HG02642 (cell line): ENCODE measurements around the gene NHSL2.

Experiments
- ATAC-seq: cut with Tn5 transposase; IDR thresholded peaks from one replicate; pipeline ENCODE4 v1.9.1; 2021; ENCODE audit warnings: mild to moderate bottlenecking; ENCODE audit not compliant: unreplicated experiment, poor library complexity

The NHSL2 gene

DNA sequence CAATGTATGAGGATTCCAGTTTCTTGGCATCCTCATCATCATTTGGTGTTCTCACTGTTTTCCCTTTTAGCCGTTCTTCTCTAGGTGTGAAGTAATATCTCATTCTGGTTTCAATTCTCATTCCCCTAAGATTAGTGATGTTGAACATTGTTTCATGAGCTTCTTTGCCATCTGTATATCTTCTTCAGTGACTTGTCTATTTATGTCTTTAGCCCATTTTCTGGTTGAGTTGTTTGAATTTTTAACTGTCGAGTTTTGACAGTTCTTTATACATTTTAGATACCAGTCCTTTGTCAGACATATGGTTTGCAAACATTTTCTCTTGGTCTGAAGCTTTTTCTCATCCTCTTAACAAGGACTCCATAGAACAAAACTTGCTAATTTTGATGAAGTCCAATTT is 101.1 kb downstream of the NHSL2 start:
- no peak for ATAC-seq

DNA sequence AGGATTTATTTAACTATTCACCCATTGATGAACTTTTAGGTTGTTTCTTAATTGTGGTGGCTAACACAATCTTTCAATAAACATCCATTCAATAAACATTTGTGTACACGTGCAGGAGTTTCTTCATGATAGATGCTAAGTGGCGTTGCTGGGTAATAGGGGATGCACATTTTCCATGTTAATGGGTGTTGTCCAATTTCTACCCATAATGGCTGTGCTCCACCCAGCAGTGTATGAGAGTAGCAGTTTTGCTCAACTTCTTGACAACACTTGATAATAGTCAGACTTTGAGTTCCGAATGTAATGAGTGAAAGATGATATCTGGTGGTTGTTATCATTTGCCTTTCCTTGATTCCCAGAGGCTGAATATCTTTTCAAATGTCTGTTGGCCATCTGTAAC is 104.7 kb downstream of the NHSL2 start:
- no peak for ATAC-seq

DNA sequence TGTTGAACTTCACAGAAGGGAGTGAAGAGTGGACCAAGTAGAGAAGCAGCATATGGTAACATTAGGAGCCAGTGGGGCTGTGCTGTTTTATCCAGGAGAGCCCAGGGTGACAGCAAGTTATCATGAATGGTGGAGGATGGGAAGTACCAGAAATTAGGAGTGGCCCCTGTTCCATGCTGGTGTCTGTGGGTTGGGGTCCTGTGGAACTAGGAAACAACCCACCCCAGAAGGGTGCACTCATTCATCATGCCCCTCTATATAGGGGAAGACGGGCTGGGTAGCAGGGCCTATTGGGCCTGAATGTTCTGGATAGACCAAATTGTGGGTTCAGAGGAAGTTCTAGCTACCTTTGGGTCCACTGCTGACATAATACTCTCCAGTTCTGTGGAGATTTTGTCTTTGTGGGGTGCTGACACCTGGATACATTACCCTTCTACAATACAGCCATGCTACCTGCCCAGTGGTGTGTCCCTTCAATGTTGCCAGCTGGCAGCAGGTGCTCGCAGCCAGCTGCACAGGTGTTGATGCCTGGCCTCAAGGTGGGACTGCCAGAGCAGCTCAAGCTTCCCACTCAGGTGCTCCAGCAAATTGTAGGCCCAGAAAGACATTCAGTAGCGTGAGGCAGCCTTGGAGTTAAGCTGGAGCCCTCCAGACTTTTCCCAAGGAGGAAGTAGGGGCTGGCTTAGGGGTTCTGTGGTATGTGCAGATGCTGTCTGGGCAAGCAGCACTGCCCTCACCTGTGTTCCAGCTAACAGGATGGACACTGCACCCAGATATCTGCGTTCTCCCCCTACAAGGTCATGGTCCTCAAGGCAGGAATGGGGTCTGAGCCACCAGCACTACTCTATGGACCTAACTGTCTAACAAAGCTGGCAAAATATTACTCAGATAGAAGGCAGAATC is 106.5 kb downstream of the NHSL2 start:
- ATAC-seq = no peak

DNA sequence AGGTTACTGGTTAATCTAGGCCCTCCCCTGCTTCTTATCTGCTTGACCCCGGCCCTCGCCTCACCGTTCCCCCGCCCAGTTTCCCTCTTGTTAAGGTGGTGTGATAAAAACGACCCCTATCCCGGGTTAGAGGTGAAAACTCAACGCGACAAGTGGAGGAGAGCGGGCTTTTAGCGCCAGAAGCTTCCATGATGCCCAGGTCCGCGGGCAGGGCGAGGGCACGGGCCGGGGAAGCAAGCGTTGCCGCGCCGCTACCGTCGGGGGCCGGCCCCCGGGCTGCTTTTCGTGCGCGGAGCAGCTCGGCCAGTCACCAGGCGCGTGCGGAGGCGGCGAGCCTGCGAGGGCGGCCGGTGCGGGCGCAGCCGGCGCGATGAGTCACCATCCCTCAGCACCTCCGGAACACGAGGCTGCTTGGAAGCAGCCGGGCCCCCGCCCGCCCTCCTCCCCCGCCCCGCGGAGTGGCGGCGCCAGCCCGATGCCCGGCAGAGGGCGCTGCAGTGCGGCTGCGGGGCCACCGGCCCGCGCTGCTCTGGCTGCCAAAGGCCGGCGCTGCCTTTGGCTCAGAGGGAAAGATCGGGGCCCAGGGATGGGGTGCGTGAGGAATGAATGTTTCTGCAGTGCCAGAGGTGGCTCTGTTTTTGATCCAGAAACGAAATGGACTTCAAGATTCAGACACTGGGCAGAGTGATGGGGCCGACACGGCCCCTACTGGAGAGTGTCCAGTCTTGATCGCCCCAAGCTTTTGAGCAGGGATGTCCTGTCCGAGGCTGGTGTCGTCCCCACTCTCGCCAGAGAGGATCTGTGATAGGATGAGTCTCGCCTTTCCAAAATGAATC is 107.8 kb downstream of the NHSL2 start:
- ATAC-seq = peak; percentile 78

DNA sequence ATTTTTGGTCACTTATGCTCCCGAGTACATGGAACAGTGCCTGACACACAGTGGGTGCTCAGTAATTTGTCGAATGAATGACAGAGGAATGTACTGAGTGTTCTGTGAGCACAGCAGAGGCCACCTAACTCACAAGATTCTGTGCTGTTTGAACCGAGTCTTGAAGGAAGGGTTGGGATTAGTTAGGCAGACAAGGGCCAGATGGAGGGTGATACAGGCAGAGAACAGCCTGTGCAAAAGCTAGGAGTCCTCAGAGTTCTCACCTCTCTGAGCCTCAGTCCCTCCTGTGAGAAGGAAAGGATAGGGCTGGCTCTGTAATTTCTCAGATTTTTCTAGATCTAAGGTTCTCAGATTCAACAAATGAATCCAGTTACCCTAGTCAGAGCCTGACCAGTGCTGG is 108.8 kb downstream of the NHSL2 start:
- ATAC-seq = no peak

DNA sequence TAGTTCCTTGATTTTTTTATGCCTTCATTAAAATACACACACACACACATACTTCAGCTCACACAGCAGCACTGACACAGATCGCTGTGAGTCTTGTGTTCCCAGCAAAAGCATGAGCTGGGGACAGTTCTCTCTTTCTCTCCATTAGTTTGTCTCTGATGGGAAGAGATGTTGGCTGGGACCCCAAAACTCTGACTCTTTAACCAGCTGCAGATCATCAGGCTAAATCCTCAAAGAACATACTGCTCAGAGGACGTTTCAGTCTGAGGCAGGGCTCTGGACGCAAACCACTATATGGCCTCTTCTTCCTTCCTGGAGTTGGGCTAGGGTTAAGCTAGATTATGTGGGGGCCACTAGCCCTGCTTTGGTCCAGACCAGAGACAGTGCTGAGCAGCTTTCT is 109.6 kb downstream of the NHSL2 start:
- no peak for ATAC-seq

DNA sequence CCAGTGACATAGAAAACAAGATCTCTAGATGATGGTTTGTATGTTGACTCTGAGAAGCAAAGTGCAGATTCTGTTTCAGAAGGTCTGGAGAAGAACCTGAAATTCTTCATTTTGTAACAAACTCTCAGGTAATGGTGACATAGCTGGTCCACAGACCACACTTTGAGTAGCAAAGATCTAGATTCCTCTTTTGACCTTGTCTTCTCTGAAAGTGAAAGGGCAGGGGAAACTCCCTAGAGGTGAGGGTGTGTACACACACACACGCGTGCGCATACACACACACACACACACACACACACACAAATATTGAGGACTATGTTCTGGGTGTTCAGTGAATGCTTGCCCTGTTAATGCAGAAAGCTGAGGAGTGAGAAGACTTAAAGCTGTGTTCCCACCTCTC is 110.1 kb downstream of the NHSL2 start:
- ATAC-seq = peak; percentile 41

DNA sequence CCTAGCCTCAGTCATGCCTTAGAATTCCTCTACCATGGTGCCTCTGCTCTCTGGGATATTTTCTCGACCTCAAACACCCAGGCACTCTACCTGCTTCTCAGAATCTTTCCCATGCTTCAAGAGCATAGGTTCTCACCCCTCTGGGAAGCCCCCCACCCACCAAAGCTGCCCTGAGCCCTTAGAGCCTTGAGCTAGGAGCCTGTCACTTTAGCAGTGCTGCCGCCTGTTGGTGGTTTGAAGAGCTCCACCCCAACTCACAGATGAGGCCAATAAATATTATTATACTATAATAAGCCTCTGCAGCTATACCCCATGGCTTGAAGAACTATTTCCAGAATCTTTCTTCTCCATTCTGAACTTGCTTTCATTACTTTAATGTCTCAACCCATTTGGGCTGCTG is 111.3 kb downstream of the NHSL2 start:
- ATAC-seq = no peak

DNA sequence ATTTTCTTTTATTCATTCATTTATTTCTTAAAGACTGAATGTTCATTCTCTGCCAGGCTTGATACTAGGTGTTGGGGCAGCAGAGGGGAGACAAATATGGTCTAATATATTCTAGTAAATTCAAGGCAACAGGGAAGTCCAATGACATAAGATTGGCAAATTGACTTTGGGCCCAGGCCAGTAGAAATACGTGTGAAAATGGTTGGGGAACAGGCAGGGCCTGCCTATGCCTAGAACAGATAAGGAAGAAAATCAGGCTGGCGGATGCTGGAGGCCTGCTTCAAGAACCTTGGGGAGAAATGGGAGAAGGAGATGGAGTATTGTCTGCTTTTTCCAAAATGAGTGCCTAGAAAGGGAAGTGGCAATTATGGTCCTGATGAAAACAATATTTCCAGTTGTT is 112.4 kb downstream of the NHSL2 start:
- ATAC-seq = no peak

DNA sequence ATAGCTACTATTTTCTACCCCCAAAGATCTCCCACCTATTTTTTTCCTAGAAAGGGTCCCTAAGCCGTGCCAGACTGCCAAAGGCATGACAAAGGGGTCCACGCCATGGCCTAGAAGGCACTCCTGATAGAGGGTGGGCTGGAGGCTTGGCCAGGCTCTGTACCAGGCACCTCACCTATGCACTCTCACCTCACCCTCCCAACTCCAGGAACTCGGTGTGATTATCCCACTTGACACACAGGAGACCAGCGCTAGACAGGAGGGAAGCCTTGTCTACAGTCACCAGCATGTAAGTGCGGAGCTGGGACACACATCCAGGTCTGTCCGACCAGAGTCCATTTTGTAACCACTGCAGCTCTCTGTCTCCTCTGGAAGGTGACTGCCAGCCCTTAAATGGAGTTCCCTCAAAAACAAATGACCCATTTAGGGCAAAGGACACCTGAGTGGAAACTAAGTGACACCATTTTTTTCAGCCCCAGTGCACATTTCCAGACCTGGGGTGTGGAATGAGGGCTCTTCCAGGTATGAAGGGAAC is 114.7 kb downstream of the NHSL2 start:
- ATAC-seq = no peak

DNA sequence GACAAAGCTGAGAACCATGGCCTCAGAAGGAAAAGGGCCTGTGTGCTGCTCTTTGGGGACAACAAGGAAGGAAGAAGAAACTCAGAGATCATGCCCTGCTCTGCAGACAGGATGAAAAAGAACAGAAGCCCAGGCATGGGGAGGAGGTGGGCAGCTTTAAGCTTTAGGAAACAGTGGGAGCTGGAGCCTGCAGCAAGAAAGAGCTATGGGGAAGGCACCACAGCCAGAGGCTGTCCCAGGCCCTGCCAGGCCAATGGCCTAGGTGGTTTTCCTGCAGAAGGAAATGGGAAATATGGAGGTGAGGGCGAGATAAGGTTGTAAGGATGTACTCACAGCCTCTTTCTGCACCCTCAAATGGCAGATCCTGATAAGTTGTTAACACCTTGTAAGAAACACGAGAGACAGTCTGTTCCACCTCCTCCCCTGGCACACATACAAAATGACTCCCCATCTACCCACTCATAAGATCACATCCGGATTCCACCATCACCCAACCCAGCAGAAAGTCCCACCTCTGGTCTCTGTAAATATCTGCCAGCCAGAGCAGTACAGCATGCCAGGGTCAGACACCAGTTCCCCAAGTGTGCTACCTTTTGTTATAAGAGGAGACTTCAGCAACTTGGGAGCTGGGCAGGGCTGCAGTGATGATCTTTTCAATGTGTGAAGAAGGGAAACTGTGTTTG is 115.8 kb downstream of the NHSL2 start:
- ATAC-seq = no peak

DNA sequence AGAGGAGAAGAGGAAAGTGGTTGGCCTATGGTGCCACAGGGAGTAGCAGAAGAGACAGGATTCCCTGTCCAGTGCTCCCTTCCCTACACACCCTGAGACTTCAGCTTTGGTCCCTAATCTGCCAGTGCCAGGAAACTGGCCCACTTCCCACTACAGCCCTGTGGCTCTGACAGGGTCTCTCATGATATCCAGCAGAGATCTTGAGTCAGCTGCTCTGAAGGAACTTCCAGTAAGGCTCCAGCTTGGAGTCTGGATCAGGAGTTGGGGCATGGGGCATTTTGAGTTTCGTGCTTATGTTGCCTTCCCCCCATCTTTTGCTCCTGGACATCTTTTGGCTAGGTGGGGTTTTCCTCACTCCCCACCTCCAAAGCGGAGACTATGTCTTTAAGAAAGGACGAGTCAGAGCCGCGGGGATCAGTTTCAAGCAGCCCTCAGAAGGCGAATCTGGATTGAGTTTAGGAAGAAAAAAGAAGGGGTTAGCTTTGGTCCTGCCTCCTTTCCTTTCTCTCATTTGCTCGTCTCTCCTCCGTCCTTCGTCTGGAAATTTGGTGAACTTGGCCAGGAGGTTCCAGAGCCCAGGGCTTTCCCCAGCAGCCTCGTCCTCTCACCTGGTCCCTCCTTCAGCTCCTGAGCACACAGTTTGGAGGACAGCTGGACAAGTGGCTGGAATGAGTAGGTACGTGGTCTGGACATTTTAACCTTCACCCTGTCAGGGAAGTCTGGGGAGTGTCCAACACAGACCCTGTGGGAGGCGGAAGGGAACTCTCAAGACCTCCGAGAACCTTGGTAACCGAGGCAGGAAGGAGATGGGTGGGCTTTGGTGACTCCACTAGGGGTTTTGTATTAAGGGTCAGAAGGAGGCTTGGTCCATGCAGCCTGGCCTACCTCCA is 116.6 kb downstream of the NHSL2 start:
- ATAC-seq = no peak

DNA sequence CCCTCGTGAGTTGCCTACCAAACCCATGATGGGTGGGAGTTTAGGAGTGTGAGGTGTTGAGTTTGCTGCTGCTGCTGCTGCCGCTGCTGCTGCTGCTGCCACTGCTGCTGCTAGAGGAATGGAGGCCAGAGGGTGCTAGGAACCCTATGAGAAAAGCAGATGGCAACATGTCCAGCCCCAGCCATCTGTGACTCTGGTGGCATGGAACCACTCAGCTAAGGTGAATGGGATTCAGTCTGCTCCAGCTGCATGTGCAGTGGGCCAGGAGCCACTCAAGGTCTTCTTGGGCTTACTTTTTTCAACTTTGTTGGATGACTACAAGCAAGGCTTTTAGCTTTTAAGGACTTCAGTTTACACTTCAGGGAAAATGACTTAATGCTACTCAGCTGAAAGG is 117.3 kb downstream of the NHSL2 start:
- ATAC-seq = no peak

DNA sequence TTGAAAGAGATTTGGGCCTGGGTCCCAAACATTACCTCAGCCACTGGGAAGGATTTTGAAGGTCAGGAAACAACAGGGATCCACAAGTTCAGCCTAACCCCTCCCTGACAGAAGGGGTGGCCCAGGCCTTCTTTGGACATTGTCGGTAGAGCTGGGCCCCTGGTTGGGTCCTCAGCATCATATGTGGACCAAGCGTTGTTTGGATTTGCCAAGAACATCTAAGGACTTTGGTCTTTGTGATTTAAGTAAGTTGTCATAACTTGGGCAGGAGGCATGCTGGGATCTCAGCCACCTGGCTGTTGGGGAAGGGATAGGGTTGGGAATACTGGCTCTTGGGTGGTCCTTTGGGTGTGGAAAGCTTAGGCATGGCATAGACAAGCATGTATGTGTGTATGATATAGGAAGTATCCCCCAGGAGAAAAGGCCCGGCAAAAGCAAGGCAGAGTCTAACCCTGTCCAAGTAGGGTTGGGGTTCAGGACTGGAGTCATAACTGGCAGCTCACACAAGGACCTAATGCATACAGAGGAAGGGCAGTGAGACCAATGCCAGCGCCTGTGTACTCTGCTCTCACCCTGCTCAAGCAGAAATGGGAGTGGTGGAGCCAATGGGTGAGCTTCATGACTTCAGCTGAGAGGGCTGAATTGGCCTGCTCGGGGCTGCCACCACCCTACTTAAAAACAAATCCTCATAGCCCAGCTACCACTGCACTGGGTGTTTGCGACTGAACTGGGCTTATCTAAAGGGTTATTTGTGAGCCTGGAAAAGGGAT is 118.2 kb downstream of the NHSL2 start:
- no peak for ATAC-seq

DNA sequence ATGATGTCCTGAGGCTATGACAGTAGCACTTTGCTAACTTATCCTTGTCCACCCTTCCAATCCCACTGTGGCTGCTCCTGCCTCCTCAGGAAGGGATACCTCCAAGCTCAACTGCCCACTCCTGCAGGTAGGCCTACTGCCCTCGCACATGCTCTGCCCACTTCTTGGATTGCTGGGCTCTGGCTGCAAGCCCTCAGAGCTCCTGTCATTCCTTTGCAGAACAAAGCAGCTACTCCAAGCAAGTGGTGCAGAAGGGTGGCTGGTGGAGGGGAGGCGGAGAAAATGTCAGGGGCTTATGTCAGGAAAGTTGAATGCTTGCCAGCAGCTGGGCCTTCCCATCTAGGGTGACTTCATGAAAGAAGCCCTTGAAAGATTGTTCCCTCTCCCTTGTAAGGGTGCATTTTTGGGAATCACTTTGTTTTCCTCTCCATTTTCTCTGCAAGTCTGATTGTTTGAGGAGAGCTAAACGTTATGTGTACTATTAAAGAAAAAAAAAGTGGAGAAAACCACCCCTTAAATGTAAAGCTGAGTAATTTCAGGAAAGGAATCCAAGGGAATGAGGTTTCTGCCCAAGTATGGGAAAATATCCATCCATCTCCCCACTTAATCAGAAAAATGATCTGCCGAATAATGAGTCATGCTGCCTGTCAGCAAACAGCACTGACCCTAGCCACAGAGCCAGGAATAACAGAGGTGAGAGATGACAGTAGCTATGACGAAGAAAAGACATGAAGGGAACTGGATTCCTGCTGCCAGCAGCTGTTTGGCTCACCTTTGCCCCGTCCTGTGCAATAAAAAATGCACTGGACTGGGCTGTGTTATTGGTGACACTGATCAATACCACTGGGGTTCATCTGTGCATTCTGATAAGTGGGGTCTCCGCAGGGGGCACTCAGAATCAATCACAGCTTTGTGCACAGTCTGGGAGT is 119.1 kb downstream of the NHSL2 start:
- no peak for ATAC-seq

DNA sequence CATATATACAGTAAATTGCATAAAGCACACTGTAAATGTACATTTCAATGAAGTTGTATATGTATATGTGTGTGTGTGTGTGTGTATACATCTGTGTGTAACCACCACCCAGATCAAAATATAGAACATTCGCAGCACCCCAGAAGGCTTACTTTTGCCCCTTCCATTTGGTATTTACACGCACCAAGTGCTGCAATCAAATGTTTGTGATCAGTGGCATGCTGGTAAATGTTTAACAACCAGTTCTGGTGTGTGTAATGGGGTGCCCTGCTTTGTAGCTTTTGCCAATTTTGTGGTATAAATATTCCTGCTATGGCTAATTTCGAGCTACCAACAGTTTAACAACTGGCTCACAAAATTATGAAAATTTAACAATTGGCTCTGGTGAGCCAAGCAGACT is 119.8 kb downstream of the NHSL2 start:
- no peak for ATAC-seq

DNA sequence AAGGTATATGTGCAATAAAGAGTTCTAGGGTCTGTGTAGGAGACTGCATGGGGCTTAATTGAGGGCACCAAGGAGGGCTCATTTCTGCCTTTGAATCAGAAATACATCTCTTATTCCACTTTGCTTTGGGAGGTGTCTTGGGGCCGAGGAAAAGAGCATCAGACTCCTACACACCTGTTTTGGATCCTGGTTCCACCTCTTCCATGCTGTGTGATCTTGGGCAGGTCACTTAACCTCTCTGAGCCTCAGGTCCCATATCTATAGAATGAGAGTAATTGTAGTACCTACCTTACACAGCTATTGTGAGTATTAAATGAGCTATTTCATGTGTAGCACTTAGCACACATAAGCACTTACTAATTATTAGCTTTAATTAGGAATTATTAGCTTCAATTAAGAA is 120.5 kb downstream of the NHSL2 start:
- ATAC-seq = no peak

DNA sequence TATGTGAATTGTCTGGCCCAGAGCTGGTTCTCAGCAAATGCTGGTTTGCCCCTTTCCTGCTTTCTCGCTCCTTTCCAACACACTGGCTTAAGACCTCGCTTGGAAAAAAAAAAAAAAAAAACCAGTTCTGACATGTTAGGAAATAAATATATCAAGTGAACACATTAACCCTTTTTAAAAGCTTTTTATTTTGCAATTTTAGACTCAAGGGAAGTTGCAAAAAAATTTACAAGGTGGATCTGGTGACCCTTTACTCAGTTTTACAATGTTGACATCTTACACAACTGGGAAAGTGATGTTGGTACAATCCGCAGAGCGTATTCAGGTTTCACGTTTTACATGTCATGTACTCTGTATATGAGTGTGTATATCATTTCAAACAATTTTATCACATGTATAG is 121.0 kb downstream of the NHSL2 start:
- no peak for ATAC-seq
